A549 treated with RU486 at 1 μM for 4 hours (cell line): ENCODE data around the gene NEIL1. TPM values are rescaled to one million over a fixed set of nuclear protein-coding genes. Genes with fewer than 3 reads are reported as not detected.

ENCODE experiments used
- total RNA-seq: library from RNA; stranded (reverse); fragments of 200-300 nt; extraction: Qiagen RNA extraction; gene quantifications from 5 replicates; pipeline ENCODE4 v1.2.3, GENCODE V29; 2022; ENCODE audit warnings: low read depth

The NEIL1 gene, protein sequence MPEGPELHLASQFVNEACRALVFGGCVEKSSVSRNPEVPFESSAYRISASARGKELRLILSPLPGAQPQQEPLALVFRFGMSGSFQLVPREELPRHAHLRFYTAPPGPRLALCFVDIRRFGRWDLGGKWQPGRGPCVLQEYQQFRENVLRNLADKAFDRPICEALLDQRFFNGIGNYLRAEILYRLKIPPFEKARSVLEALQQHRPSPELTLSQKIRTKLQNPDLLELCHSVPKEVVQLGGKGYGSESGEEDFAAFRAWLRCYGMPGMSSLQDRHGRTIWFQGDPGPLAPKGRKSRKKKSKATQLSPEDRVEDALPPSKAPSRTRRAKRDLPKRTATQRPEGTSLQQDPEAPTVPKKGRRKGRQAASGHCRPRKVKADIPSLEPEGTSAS
- total RNA-seq, result 1.1 to 2.6 TPM (median 2.4 TPM) in 5 replicates

DNA sequence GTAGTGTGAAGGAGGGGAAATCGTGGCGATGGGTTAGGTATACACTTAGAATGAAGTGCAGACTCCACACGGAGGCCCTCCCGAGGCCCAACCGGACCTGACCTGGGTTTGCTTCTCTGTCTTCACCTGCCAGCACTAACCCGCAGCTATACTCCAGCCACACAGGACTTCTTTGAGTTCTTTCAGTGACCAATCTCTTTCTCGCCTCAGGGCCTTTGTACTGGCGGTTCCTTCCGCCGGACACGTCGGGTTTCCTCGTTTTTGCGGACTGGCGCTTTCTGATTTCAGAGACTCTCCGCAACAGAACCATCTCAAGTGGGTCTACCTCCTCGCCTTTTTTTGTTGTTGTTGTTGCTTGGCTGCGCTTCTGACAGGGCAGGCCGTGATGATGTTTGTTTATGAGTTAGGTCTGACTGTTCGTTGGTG lies at the start of gene NEIL1:
NEIL1 (plus strand) TSS at position 244 of the 426 bp plus-strand sequence. CDS start 1,867 bp downstream, outside the sequence.

DNA sequence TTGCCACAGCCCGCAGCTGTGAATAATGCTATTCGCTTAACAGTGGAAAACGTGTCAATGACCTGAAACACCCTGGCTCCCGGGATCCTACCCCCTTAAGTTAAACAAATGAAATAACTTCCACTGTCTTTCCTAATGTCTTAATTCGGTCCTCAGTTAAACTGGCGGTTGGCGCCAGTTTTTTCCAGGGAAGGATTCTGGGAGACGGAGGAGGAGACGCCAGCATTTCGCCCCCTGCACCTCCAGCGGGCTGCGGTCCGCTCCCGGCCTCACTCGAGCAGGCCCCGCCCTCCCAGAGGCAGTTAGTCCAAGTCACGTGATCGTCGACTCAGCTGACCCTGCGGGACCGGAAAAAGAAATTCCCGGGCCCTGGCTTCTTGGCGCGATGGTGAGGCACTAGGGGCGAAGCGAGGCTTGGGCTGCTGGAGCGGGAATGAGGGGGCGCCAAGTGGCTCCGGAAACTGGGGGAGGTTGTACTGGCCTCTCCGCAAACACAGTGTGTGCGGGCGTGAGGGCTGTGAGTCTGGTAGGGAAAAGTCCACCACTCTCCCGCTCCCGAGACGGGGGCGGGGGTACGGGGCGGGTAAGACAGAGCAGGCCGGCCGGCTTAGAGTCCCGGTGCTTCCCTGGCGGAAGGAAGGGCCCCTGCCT lies 11.0 kb upstream of the NEIL1 start, which contains the start of gene COMMD4:
COMMD4 (plus strand) TSS at position 359 of the 651 bp plus-strand sequence; CDS start at position 386, 27 bp downstream.

DNA sequence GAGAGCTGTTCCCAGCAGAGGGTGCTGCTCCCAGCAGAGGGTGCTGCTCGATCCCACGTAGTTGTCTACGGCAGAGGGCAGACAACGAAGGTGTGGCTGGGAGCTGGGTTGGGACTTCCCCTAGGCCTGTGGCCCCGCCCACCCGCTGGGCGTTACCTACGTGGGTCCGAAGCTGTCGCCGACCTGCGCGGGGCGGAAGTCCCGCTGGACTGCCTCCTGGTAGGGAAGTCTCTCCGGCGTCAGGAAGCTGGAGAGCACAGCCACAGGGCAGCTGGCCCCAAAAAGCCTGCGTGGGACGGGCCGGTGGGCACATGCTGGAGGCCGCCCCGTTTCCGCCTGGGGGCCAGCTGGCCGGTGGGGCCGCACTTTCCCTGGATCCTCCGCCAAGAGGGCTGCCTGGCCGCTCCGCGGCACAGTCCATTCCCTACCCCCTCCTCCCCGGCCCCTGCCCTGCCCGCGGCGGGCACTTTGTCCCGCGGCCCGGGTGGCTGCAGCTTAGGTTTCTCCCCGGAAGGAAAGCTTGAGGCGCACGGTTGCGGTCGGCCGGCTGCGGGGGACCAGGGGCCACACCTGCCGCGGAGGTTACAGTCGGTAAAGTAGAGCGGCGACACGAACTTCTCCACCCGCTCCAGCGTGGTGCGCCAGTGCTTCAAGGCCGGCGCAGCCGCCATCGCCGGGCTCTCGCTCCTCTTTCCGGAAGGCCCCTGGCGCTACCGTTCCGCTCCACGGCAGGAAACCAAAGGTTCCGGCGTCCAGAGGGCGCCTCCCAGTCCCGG lies 21.3 kb downstream of the NEIL1 start, which contains the start of gene MAN2C1:
MAN2C1 (minus strand) TSS at position 695 of the 776 bp plus-strand sequence; CDS start at position 671, 24 bp downstream.

Other genes starting within 250 kb of the NEIL1 start
- gene C15orf39, start 145.2 kb upstream of the NEIL1 start, total RNA-seq, result 23.6 to 35.3 TPM (median 33.7 TPM) in 5 replicates
- gene GOLGA6C, start 88.7 kb upstream of the NEIL1 start, total RNA-seq, result not detected in 5 replicates
- gene GOLGA6D, start 64.2 kb upstream of the NEIL1 start, total RNA-seq, result 0.07 to 0.12 TPM in 2 of 5 replicates, not detected in the others
- gene COMMD4, start 11.0 kb upstream of the NEIL1 start, total RNA-seq, result 166 to 192 TPM (median 187 TPM) in 5 replicates
- 55.7 to 84.4 TPM (median 75.3 TPM) in 5 replicates for gene MAN2C1, start 21.6 kb downstream of the NEIL1 start, total RNA-seq
- gene SIN3A, start 104.7 kb downstream of the NEIL1 start, total RNA-seq, result 24.9 to 35.1 TPM (median 33.0 TPM) in 5 replicates
- 36.1 to 45.9 TPM (median 43.8 TPM) in 5 replicates for gene PTPN9, start 232.3 kb downstream of the NEIL1 start, total RNA-seq